ENCODE results near the gene FOXP1. TPM values are rescaled to one million over a fixed set of nuclear protein-coding genes. Genes with fewer than 3 reads are reported as not detected.
"Not testable (repeated sequence)": the region's sequence is repeated elsewhere in the genome, so short reads cannot be mapped to it uniquely, and the experiment has no call there.

FOXP1 gene
- total and polyA plus RNA-seq, 2 donors = 26.1 to 42.3 TPM

- no peaks in the 10 kb centered on the region for H3K4me1 ChIP-seq (ENCODE audit: control insufficient read depth in 2 of 2, insufficient read depth in 2 of 2, low read length in 2 of 2)
- H3K36me3 ChIP-seq (ENCODE audit: control insufficient read depth in 2 of 2, insufficient read depth in 2 of 2, low read length in 1 of 2) = peaks cover 12 to 15% of the 10 kb centered on the region in 2 donors
Measured at GRCh38 chr3:71025516-71025915, 558.0 kb downstream of the FOXP1 start.

DNA sequence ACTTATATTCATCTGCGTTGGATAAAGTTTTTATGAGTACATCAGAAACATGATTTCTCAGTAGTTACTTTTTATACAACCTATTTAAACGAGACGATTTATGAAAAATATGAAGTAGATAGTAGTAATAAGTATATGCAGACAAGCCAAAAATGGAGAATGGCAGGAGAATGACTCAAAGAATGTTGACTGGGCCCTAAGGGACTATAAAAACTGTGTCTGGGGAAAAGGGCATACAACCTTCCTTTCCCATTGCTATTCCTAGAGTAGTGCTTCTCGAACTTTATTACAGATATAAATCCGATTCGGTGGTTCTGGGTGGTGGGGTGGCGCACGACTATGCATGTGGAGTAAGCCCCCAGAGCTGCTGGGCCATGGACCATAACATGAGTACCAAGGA is 558.5 kb downstream of the FOXP1 start:
- 97% methylated on average over 8 of the region's 8 CpGs for WGBS
- Histone ChIP-seq H3K27me3 (ENCODE audit: control insufficient read depth in 2 of 2, insufficient read depth in 1 of 2, low read length in 1 of 2) (no peaks in the 10 kb centered on the region), H3K4me1 (ENCODE audit: control insufficient read depth in 2 of 2, insufficient read depth in 2 of 2, low read length in 2 of 2) (no peaks in the 10 kb centered on the region), H3K27ac (ENCODE audit: low read depth in 1 of 2, low read length in 1 of 2) (no peak overlapping the region), H3K36me3 (ENCODE audit: control insufficient read depth in 2 of 2, insufficient read depth in 2 of 2, low read length in 1 of 2) (peaks cover 7 to 12% of the 10 kb centered on the region in 2 donors), H3K4me3 (ENCODE audit: low read length in 2 of 2) (no peak overlapping the region), H3K9me3 (ENCODE audit: control insufficient read depth in 2 of 2, insufficient read depth in 1 of 2, low read length in 1 of 2) (no peaks in the 10 kb centered on the region)
- no peak for DNase-seq (ENCODE audit: low read depth in 6 of 9, low spot score in 9 of 9)

More at GRCh38 chr3:71025516-71025915, 558.0 kb downstream of the FOXP1 start:
- 99% methylated on average over 1 of the region's 1 CpG for WGBS
- Histone ChIP-seq H3K4me3 (ENCODE audit: low read length in 2 of 2) (no peak overlapping the region), H3K9me3 (ENCODE audit: control insufficient read depth in 2 of 2, insufficient read depth in 1 of 2, low read length in 1 of 2) (no peaks in the 10 kb centered on the region), H3K27me3 (ENCODE audit: control insufficient read depth in 2 of 2, insufficient read depth in 1 of 2, low read length in 1 of 2) (no peaks in the 10 kb centered on the region), H3K27ac (ENCODE audit: low read depth in 1 of 2, low read length in 1 of 2) (no peak overlapping the region)
- DNase-seq (ENCODE audit: low read depth in 6 of 9, low spot score in 9 of 9) = no peak

DNA sequence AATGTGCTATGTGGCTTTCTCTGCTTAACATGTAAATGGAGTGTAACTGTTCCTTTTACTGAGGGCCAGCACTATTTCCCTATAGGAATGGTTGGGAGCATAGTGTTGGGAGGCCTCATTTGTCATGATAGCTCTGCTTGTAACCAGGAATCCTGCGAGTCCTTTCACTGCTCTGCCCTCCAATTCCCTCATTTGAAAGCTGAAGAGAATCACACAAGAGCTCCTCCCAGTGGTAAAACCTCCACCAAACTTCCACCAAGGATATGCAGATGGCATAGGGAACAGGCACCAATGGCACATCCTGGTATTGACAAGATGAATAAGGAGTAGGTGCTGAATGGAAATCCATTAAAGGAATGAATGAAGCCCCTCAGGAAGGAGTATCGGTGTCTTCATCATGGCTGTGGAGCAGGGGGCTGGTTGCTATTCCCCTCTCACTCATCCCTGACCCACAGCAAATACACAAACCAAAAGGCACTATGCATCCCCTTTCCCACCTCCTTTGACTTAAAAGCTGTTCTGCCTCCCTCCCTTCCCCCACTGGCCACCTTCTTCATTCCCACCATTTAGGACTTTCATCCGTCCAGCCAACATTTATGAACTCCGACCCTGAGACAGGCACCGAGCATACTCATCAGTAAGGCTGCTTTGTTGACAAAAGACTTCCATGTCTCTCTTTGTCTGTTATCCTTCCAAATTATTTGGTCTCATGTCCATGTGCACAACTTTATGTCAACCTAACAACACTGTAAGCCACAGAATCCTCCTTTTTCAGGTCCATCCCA is 560.8 kb downstream of the FOXP1 start:
- Histone ChIP-seq H3K27ac (ENCODE audit: low read depth in 1 of 2, low read length in 1 of 2) (no peak overlapping the region), H3K4me1 (ENCODE audit: control insufficient read depth in 2 of 2, insufficient read depth in 2 of 2, low read length in 2 of 2) (no peaks in the 10 kb centered on the region), H3K4me3 (ENCODE audit: low read length in 2 of 2) (no peak overlapping the region), H3K27me3 (ENCODE audit: control insufficient read depth in 2 of 2, insufficient read depth in 1 of 2, low read length in 1 of 2) (no peaks in the 10 kb centered on the region), H3K36me3 (ENCODE audit: control insufficient read depth in 2 of 2, insufficient read depth in 2 of 2, low read length in 1 of 2) (peaks cover 5 to 11% of the 10 kb centered on the region in 2 donors), H3K9me3 (ENCODE audit: control insufficient read depth in 2 of 2, insufficient read depth in 1 of 2, low read length in 1 of 2) (no peaks in the 10 kb centered on the region)
- DNase-seq (ENCODE audit: low read depth in 6 of 9, low spot score in 9 of 9) = no peak
- WGBS = 98% methylated on average over 5 of the region's 5 CpGs

DNA sequence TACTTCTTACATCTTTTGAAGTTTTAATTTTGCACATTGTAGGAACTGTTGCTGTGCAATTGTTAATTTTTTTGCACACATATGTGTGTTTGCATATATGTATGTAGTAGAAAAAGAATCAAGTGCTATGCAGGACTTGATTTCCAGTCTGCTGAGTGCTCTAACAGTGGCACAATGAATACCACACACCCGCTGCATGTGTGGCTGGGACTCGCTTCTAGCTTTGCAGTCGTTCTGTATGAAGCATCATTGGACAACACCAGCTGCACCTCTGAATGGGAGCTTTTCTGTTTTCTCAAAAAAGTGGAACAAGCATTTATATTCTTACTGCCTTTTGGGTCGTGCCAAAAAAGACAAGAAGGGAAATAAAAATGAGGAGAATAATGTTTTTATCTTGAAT is 564.7 kb downstream of the FOXP1 start:
- H3K4me1 ChIP-seq (ENCODE audit: control insufficient read depth in 2 of 2, insufficient read depth in 2 of 2, low read length in 2 of 2) = no peaks in the 10 kb centered on the region
- no peak overlapping the region for H3K4me3 ChIP-seq (ENCODE audit: low read length in 2 of 2)
- peaks cover 16 to 23% of the 10 kb centered on the region in 2 donors for H3K36me3 ChIP-seq (ENCODE audit: control insufficient read depth in 2 of 2, insufficient read depth in 2 of 2, low read length in 1 of 2)
- DNase-seq (ENCODE audit: low read depth in 6 of 9, low spot score in 9 of 9) = no peak
- H3K27ac ChIP-seq (ENCODE audit: low read depth in 1 of 2, low read length in 1 of 2) = no peak overlapping the region
- no peaks in the 10 kb centered on the region for H3K27me3 ChIP-seq (ENCODE audit: control insufficient read depth in 2 of 2, insufficient read depth in 1 of 2, low read length in 1 of 2)
- 97% methylated on average over 4 of the region's 4 CpGs for WGBS
- H3K9me3 ChIP-seq (ENCODE audit: control insufficient read depth in 2 of 2, insufficient read depth in 1 of 2, low read length in 1 of 2) = no peaks in the 10 kb centered on the region

DNA sequence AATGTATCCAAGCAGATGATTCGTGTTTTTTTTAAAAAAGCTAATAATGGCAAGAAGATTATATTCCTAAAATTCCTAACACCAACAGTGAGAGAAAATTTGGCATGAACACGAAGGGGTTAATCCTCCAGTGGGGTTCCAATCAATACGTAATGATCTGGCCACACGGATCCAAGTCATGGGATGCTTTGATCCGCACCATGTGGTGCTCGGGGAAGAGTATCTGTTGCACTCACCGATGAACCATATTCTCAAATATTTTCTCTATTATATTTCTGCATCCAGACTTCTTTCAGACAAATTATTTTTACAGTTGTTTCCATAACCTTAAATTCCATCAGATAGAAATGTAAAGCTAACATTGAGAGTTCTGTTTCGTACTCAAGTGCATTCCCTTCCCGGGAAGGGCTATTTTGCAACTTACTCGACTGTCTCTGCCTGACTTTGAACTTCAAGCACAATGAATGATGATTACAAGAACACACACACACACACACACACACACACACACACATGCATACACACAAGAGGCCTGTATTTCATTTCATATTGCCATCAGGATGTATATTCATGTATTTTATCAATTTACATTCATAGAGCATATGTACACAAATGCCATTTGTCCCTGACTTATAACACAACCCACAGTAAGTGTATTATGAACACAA is 567.2 kb downstream of the FOXP1 start:
- Histone ChIP-seq H3K27me3 (ENCODE audit: control insufficient read depth in 2 of 2, insufficient read depth in 1 of 2, low read length in 1 of 2) (no peaks in the 10 kb centered on the region), H3K4me3 (ENCODE audit: low read length in 2 of 2) (no peak overlapping the region), H3K9me3 (ENCODE audit: control insufficient read depth in 2 of 2, insufficient read depth in 1 of 2, low read length in 1 of 2) (no peaks in the 10 kb centered on the region), H3K36me3 (ENCODE audit: control insufficient read depth in 2 of 2, insufficient read depth in 2 of 2, low read length in 1 of 2) (peaks cover 12 to 23% of the 10 kb centered on the region in 2 donors), H3K4me1 (ENCODE audit: control insufficient read depth in 2 of 2, insufficient read depth in 2 of 2, low read length in 2 of 2) (peaks cover 3 to 4% of the 10 kb centered on the region in 2 donors), H3K27ac (ENCODE audit: low read depth in 1 of 2, low read length in 1 of 2) (no peak overlapping the region)
- no peak for DNase-seq (ENCODE audit: low read depth in 6 of 9, low spot score in 9 of 9)
- 93% methylated on average over 10 of the region's 10 CpGs for WGBS

DNA sequence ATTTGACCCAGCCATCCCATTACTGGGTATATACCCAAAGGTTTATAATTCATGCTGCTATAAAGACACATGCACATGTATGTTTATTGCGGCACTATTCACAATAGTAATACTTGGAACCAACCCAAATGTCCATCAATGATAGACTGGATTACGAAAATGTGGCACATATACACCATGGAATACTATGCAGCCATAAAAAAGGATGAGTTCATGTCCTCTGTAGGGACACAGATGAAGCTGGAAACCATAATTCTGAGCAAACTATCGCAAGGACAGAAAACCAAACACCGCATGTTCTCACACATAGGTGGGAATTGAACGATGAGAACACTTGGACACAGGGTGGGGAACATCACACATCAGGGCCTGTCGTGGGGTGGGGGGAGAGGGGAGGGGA is 568.9 kb downstream of the FOXP1 start:
- H3K4me3 ChIP-seq (ENCODE audit: low read length in 2 of 2); H3K27ac ChIP-seq (ENCODE audit: low read depth in 1 of 2, low read length in 1 of 2); H3K9me3 ChIP-seq (ENCODE audit: control insufficient read depth in 2 of 2, insufficient read depth in 1 of 2, low read length in 1 of 2); DNase-seq (ENCODE audit: low read depth in 6 of 9, low spot score in 9 of 9); H3K27me3 ChIP-seq (ENCODE audit: control insufficient read depth in 2 of 2, insufficient read depth in 1 of 2, low read length in 1 of 2): not testable (repeated sequence)
- peaks cover 12 to 20% of the 10 kb centered on the region in 2 donors for H3K36me3 ChIP-seq (ENCODE audit: control insufficient read depth in 2 of 2, insufficient read depth in 2 of 2, low read length in 1 of 2)
- peaks cover 12 to 13% of the 10 kb centered on the region in 2 donors for H3K4me1 ChIP-seq (ENCODE audit: control insufficient read depth in 2 of 2, insufficient read depth in 2 of 2, low read length in 2 of 2)
- 96% methylated on average over 6 of the region's 6 CpGs for WGBS

DNA sequence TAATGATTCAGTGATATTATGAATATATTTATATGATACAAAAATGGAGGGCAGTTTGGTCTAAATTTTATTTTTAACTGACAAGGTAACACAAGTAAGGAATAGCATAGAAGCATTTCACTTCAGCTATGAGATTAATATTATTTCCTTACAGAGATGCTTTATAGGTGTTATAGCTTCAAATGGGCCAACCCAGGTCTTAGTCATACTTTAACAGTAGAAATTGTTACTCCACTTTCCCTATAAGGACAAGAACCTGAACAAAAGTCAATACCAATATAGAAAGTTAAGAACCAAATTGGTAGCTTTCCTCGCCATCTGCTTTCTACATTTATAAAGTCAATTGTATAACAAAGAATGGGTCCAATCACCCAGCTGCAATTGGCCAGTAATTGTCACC is 570.6 kb downstream of the FOXP1 start:
- Histone ChIP-seq H3K27ac (ENCODE audit: low read depth in 1 of 2, low read length in 1 of 2) (no peak overlapping the region), H3K4me3 (ENCODE audit: low read length in 2 of 2) (no peak overlapping the region), H3K27me3 (ENCODE audit: control insufficient read depth in 2 of 2, insufficient read depth in 1 of 2, low read length in 1 of 2) (no peaks in the 10 kb centered on the region), H3K36me3 (ENCODE audit: control insufficient read depth in 2 of 2, insufficient read depth in 2 of 2, low read length in 1 of 2) (peaks cover 9 to 24% of the 10 kb centered on the region in 2 donors), H3K9me3 (ENCODE audit: control insufficient read depth in 2 of 2, insufficient read depth in 1 of 2, low read length in 1 of 2) (no peaks in the 10 kb centered on the region), H3K4me1 (ENCODE audit: control insufficient read depth in 2 of 2, insufficient read depth in 2 of 2, low read length in 2 of 2) (peaks cover 19 to 25% of the 10 kb centered on the region in 2 donors)
- DNase-seq (ENCODE audit: low read depth in 6 of 9, low spot score in 9 of 9) = no peak
- WGBS = 99% methylated on average over 1 of the region's 1 CpG

GRCh38 chr3:71011565-71012287 is 571.8 kb downstream of the FOXP1 start:
- DNase-seq (ENCODE audit: low read depth in 6 of 9, low spot score in 9 of 9) = no peak
- H3K27me3 ChIP-seq (ENCODE audit: control insufficient read depth in 2 of 2, insufficient read depth in 1 of 2, low read length in 1 of 2) = no peaks in the 10 kb centered on the region
- no peak overlapping the region for H3K4me3 ChIP-seq (ENCODE audit: low read length in 2 of 2)
- peaks cover 9 to 24% of the 10 kb centered on the region in 2 donors for H3K36me3 ChIP-seq (ENCODE audit: control insufficient read depth in 2 of 2, insufficient read depth in 2 of 2, low read length in 1 of 2)
- H3K4me1 ChIP-seq (ENCODE audit: control insufficient read depth in 2 of 2, insufficient read depth in 2 of 2, low read length in 2 of 2) = peaks cover 19 to 25% of the 10 kb centered on the region in 2 donors
- peak overlapping the region in 1 of 2 donors; percentile 81 for H3K27ac ChIP-seq (ENCODE audit: low read depth in 1 of 2, low read length in 1 of 2)
- H3K9me3 ChIP-seq (ENCODE audit: control insufficient read depth in 2 of 2, insufficient read depth in 1 of 2, low read length in 1 of 2) = no peaks in the 10 kb centered on the region
- WGBS = 76% methylated on average over 6 of the region's 6 CpGs
